SK-N-MC (cell line): ENCODE data around the gene PRPH.
"Not testable (repeated sequence)": the region's sequence is repeated elsewhere in the genome, so short reads cannot be mapped to it uniquely, and the experiment has no call there.

Experiments used
- DNase-seq: peaks from one replicate; pipeline ENCODE4 v3.0.0-alpha.2; 2011; ENCODE audit warnings: low read depth, low spot score
- H3K27ac ChIP-seq: fragments of 200-600 bp; sonication (generic); 2 replicates; pipeline ENCODE4 v1.5.1; 2016; ENCODE audit warnings: mixed run types
- H3K36me3 ChIP-seq: fragments of 200-600 bp; sonication (generic); 2 replicates; pipeline ENCODE4 v1.6.1; 2017; ENCODE audit warnings: antibody characterized with exemption, low read length, mixed read lengths; ENCODE audit not compliant: insufficient read depth
- H3K4me3 ChIP-seq: fragments of 200-600 bp; sonication (generic); 2 replicates; pipeline ENCODE4 v1.5.1; 2016
- H3K9ac ChIP-seq: fragments of 200-600 bp; sonication (generic); 2 replicates; pipeline ENCODE4 v1.8.0; 2017; ENCODE audit warnings: mixed run types, mixed read lengths; ENCODE audit not compliant: insufficient read length
- H3K9me3 ChIP-seq: fragments of 200-600 bp; sonication (generic); 2 replicates; pipeline ENCODE4 v1.6.1; 2017; ENCODE audit warnings: low read depth, mild to moderate bottlenecking, antibody characterized with exemption, low read length, moderate library complexity, mixed read lengths
- EZH2 ChIP-seq: fragments of 200-600 bp; sonication (generic); IDR thresholded peaks from one replicate; pipeline ENCODE4 v1.6.1; 2017; ENCODE audit warnings: antibody characterized with exemption
- FOXP2 ChIP-seq: optimal IDR thresholded peaks from 2 replicates; pipeline ENCODE3; 2011; ENCODE audit warnings: mild to moderate bottlenecking, moderate library complexity; ENCODE audit not compliant: insufficient read depth; ENCODE audit errors: extremely low read length, control extremely low read depth
- POLR2AphosphoS5 ChIP-seq: IDR thresholded peaks from 2 replicates; pipeline ENCODE4 v1.6.1; 2012; ENCODE audit warnings: mild to moderate bottlenecking, low read depth, low read length, borderline replicate concordance

The PRPH gene

GRCh38 chr12:49260571-49261363 lies 34.2 kb upstream of the PRPH start:
- H3K4me3 ChIP-seq: no peak overlapping the region
- no peaks in the 10 kb centered on the region for H3K36me3 ChIP-seq
- H3K9me3 ChIP-seq: no peaks in the 10 kb centered on the region
- peak overlapping the region; percentile 72 for H3K27ac ChIP-seq
- no peak for DNase-seq
- H3K9ac ChIP-seq: no peak overlapping the region
- TF ChIP-seq EZH2 (no peak), POLR2AphosphoS5 (no peak), FOXP2 (no peak)

GRCh38 chr12:49261721-49262120 lies 33.2 kb upstream of the PRPH start:
- H3K9me3 ChIP-seq: no peaks in the 10 kb centered on the region
- H3K9ac ChIP-seq: no peak overlapping the region
- no peak overlapping the region for H3K4me3 ChIP-seq
- peak overlapping the region; percentile 27; the same call in 1 of the 2 replicates for H3K27ac ChIP-seq
- H3K36me3 ChIP-seq: peaks cover 5% of the 10 kb centered on the region
- TF ChIP-seq FOXP2: no peak
- TF ChIP-seq EZH2: no peak
- no peak for TF ChIP-seq POLR2AphosphoS5
- DNase-seq: no peak

DNA sequence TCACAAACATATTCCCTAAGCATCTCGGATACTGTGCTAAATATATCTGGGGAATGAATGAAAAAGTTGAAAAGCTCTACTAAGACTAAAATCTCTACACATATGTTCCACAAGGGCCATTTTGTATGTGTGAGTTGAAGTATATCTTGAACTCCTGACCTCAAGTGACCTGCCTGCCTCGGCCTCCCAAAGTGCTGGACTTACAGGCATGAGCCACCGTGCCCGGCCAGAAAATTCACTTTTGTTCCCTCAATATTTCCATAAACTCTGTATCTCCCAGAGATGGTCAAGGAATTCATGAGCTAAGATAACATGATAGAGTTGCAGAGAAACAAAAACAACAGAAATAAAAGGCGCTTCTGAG lies 31.6 kb upstream of the PRPH start:
- Histone ChIP-seq H3K9ac (no peak overlapping the region), H3K4me3 (peak overlapping the region; percentile 99), H3K9me3 (no peaks in the 10 kb centered on the region), H3K27ac (peak overlapping the region; percentile 56; the same call in 1 of the 2 replicates), H3K36me3 (peaks cover 17% of the 10 kb centered on the region)
- TF ChIP-seq FOXP2: no peak
- no peak for TF ChIP-seq POLR2AphosphoS5
- TF ChIP-seq EZH2: no peak
- DNase-seq: no peak

- Histone ChIP-seq H3K9ac (peak overlapping the region; percentile 99), H3K27ac (peak overlapping the region; percentile 84), H3K36me3 (peaks cover 28% of the 10 kb centered on the region), H3K9me3 (no peaks in the 10 kb centered on the region), H3K4me3 (peak overlapping the region; percentile 99)
- TF ChIP-seq POLR2AphosphoS5 (no peak), FOXP2 (no peak), EZH2 (no peak)
- DNase-seq: no peak
Observed at GRCh38 chr12:49264466-49264872, 30.5 kb upstream of the PRPH start.

GRCh38 chr12:49264873-49265792 lies 29.8 kb upstream of the PRPH start, which contains the start of gene TUBA1C:
Gene TUBA1C (plus strand): TSS chr12:49265082. CDS start chr12:49265182, 100 bp downstream.
- TF ChIP-seq EZH2 (no peak), FOXP2 (no peak), POLR2AphosphoS5 (peak; percentile 100)
- peak within 1 kb of the TSS; percentile 99 for H3K9ac ChIP-seq
- peaks cover 35% of the 10 kb centered on the region for H3K36me3 ChIP-seq
- no peaks in the 10 kb centered on the region for H3K9me3 ChIP-seq
- DNase-seq: peak; percentile 58
- peak within 1 kb of the TSS; percentile 84 for H3K27ac ChIP-seq
- H3K4me3 ChIP-seq: peak within 1 kb of the TSS; percentile 99

DNA sequence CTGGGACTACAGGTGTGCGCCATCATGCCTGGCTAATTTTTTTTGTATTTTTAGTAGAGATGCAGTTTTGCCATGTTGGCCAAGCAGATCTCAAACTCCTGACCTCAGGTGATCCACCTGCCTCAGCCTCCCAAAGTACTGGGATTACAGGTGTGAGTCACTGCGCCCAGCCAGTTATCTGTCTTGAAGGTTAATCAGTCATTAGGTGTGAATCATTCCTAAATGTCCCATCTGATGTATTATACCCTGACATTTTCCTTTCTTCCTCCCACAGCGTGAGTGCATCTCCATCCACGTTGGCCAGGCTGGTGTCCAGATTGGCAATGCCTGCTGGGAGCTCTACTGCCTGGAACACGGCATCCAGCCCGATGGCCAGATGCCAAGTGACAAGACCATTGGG lies 25.8 kb upstream of the PRPH start:
- not testable (repeated sequence) for H3K9ac ChIP-seq, H3K9me3 ChIP-seq, DNase-seq, H3K4me3 ChIP-seq, H3K27ac ChIP-seq
- peaks cover 69% of the 10 kb centered on the region for H3K36me3 ChIP-seq

GRCh38 chr12:49272790-49273725 lies 21.9 kb upstream of the PRPH start:
- no peak for TF ChIP-seq FOXP2
- TF ChIP-seq POLR2AphosphoS5: no peak
- TF ChIP-seq EZH2: no peak
- H3K4me3 ChIP-seq: no peak overlapping the region
- no peak for DNase-seq
- no peaks in the 10 kb centered on the region for H3K9me3 ChIP-seq
- no peak overlapping the region for H3K27ac ChIP-seq
- H3K9ac ChIP-seq: no peak overlapping the region
- H3K36me3 ChIP-seq: peaks cover 52% of the 10 kb centered on the region
